Liver (tissue), 9 donors: ENCODE measurements around the gene GAGE1. TPM values are rescaled to one million over a fixed set of nuclear protein-coding genes. Genes with fewer than 3 reads are reported as not detected.
"Not testable (repeated sequence)": the region's sequence is repeated elsewhere in the genome, so short reads cannot be mapped to it uniquely, and the experiment has no call there.

ENCODE experiments used
- DNase-seq: peaks from one replicate; pipeline ENCODE4 v3.0.0-alpha.2; 2017; ENCODE audit warnings: low spot score
- H3K27ac ChIP-seq, 2 donors: one replicate each; pipeline ENCODE4 v1.7.0; 2013; ENCODE audit warnings: inconsistent platforms in 2 of 2, low read length in 2 of 2, control low read depth in 1 of 2, low read depth in 1 of 2, mild to moderate bottlenecking in 1 of 2
- H3K27me3 ChIP-seq, 4 donors: one replicate each; pipeline versions ENCODE4 v1.6.1 to v1.7.0; 2013; ENCODE audit warnings: low read length in 3 of 4, inconsistent platforms in 1 of 4, mild to moderate bottlenecking in 1 of 4, moderate library complexity in 1 of 4; ENCODE audit not compliant: control insufficient read depth in 4 of 4, insufficient read depth in 4 of 4
- H3K36me3 ChIP-seq, 4 donors: one replicate each; pipeline versions ENCODE4 v1.6.1 to v1.7.0; 2013; ENCODE audit warnings: low read length in 3 of 4, mild to moderate bottlenecking in 3 of 4, low read depth in 1 of 4, moderate library complexity in 1 of 4; ENCODE audit not compliant: control insufficient read depth in 4 of 4, insufficient read depth in 3 of 4
- H3K4me1 ChIP-seq, 4 donors: one replicate each; pipeline versions ENCODE4 v1.6.1 to v1.7.0; 2013; ENCODE audit warnings: low read length in 3 of 4, mild to moderate bottlenecking in 3 of 4, moderate library complexity in 1 of 4; ENCODE audit not compliant: control insufficient read depth in 4 of 4, insufficient read depth in 4 of 4
- H3K4me3 ChIP-seq, 3 donors: one replicate each; pipeline versions ENCODE4 v1.6.1 to v1.7.0; 2013; ENCODE audit warnings: low read length in 3 of 3, control low read depth in 1 of 3, low read depth in 1 of 3, mild to moderate bottlenecking in 1 of 3
- H3K9ac ChIP-seq, 2 donors: one replicate each; pipeline ENCODE4 v1.7.0; 2013; ENCODE audit warnings: low read length in 2 of 2, mild to moderate bottlenecking in 2 of 2, moderate library complexity in 2 of 2, control low read depth in 1 of 2, low read depth in 1 of 2
- H3K9me3 ChIP-seq, 4 donors: one replicate each; pipeline versions ENCODE4 v1.6.1 to v1.7.0; 2013; ENCODE audit warnings: low read length in 3 of 4; ENCODE audit not compliant: control insufficient read depth in 4 of 4
- EGR1 ChIP-seq, 2 donors: IDR thresholded peaks; 2 replicates each; pipeline ENCODE4 v1.6.1; 2016 to 2018; ENCODE audit warnings: antibody characterized with exemption in 2 of 2, low read depth in 2 of 2
- FOXA1 ChIP-seq: IDR thresholded peaks from 2 replicates; pipeline ENCODE4 v1.6.1; 2016; ENCODE audit warnings: antibody characterized with exemption
- FOXA2 ChIP-seq: IDR thresholded peaks from 2 replicates; pipeline ENCODE4 v1.6.1; 2016; ENCODE audit warnings: antibody characterized with exemption
- GABPA ChIP-seq, 2 donors: IDR thresholded peaks in 1 of 2; conservative IDR thresholded peaks in 1 of 2; 2 replicates each; pipeline ENCODE4 v1.6.1; 2016; ENCODE audit warnings: antibody characterized with exemption in 2 of 2, mild to moderate bottlenecking in 1 of 2, moderate library complexity in 1 of 2
- HNF4A ChIP-seq, 2 donors: conservative IDR thresholded peaks; 2 replicates each; pipeline ENCODE4 v1.6.1; 2016; ENCODE audit warnings: antibody characterized with exemption in 2 of 2, mild to moderate bottlenecking in 2 of 2
- HNF4G ChIP-seq: IDR thresholded peaks from 2 replicates; pipeline ENCODE4 v1.6.1; 2016; ENCODE audit warnings: antibody characterized with exemption
- JUND ChIP-seq, 2 donors: IDR thresholded peaks; 2 replicates each; pipeline ENCODE4 v1.6.1; 2016; ENCODE audit warnings: antibody characterized with exemption in 2 of 2
- NR2F2 ChIP-seq: IDR thresholded peaks from 2 replicates; pipeline ENCODE4 v1.6.1; 2016; ENCODE audit warnings: antibody characterized with exemption
- RAD21 ChIP-seq, 2 donors: IDR thresholded peaks; 2 replicates each; pipeline ENCODE4 v1.6.1; 2016; ENCODE audit warnings: antibody characterized with exemption in 2 of 2, mild to moderate bottlenecking in 2 of 2
- RXRA ChIP-seq, 2 donors: IDR thresholded peaks; 2 replicates each; pipeline ENCODE4 v1.6.1; 2017 to 2018; ENCODE audit warnings: antibody characterized with exemption in 2 of 2, mild to moderate bottlenecking in 1 of 2
- SP1 ChIP-seq: IDR thresholded peaks from 2 replicates; pipeline ENCODE4 v1.6.1; 2018; ENCODE audit warnings: antibody characterized with exemption, mild to moderate bottlenecking
- TAF1 ChIP-seq: conservative IDR thresholded peaks from 2 replicates; pipeline ENCODE4 v1.6.1; 2016; ENCODE audit warnings: antibody characterized with exemption, mild to moderate bottlenecking
- YY1 ChIP-seq: IDR thresholded peaks from 2 replicates; pipeline ENCODE4 v1.6.1; 2016; ENCODE audit warnings: antibody characterized with exemption, mild to moderate bottlenecking
- WGBS: extraction: QIAGEN DNeasy Blood & Tissue Kit; methylation state at CpG from one replicate; pipeline ENCODE4 v1.1.7; 2013; 5-methylcytosine and 5-hydroxymethylcytosine counted together
- polyA plus RNA-seq, 2 donors: library from polyadenylated mRNA; stranded (reverse) in 1 of 2; unstranded in 1 of 2; fragments of 200-250 nt in 1 of 2; fragments of >200 nt in 1 of 2; fragmentation: Nextera tagmentation in 1 of 2; extraction: Ambion mirVana in 1 of 2; gene quantifications; one replicate each; pipeline versions ENCODE4 v1.2.1 to v1.2.3, GENCODE V29; 2013 to 2015
- total RNA-seq, 2 donors: library from RNA; depleted of rRNA; stranded (reverse); fragments of >200 nt; gene quantifications; one replicate each; pipeline ENCODE4 v1.2.3, GENCODE V29; 2014
- TF ChIP-seq, protein P1 (sequence below): IDR thresholded peaks from 2 replicates; pipeline ENCODE4 v1.6.1; 2016; ENCODE audit warnings: antibody characterized with exemption
- TF ChIP-seq, protein P2 (sequence below): IDR thresholded peaks from 2 replicates; pipeline ENCODE4 v1.6.1; 2016; ENCODE audit warnings: antibody characterized with exemption
- TF ChIP-seq, protein P3 (sequence below): fragments of 150-350 bp; IDR thresholded peaks from 2 replicates; pipeline ENCODE4 v1.5.1; 2017; ENCODE audit warnings: improper control_type of control experiment, low read depth, low read length; ENCODE audit not compliant: missing input control
- TF ChIP-seq, protein P4 (sequence below): IDR thresholded peaks from 2 replicates; pipeline ENCODE4 v1.6.1; 2016; ENCODE audit warnings: antibody characterized with exemption
- TF ChIP-seq, protein P5 (sequence below): IDR thresholded peaks from 2 replicates; pipeline ENCODE4 v1.6.1; 2016; ENCODE audit warnings: antibody characterized with exemption, mild to moderate bottlenecking
- donor health status: healthy.
- donor health status: healthy.
- donor health status: healthy.
- donor health status: healthy.
- donor health status: healthy.

Gene GAGE1
- total and polyA plus RNA-seq, 4 donors, result not detected

DNA sequence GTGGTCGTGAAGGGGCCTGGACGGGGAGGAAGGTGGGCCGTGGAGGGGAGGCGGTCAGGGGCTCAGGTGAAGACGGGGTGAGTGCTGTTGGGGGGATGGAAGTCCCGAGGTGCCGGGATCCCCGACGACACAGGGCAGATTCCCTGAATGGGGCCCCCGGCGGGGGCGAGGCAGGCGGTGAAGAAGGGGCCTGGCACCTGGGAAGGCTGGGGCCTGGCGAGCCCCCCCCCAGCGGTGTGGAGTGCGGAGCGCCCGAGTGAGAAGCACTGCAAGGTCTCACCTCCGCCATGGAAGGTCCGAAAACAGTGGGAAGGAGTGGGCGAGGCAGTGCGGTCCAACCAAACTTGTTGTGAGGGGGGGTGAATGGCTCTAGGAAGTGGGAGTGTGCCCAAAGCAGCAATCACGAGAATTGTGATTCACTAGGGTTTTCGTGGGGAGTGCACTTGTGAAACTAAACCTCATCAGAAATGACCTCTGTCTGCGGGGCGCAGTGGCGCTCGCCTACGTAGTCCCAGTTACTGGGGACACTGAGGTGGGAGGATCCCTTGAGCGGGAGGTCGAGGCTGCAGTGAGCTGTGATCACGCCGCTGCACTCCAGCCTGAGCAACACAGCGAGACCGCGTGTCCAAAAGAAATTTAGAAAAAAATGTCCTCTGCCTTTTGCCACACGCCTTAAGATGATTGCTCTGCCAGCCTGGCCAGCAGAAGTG lies 8.9 kb upstream of the GAGE1 start:
- not testable (repeated sequence) for DNase-seq
- WGBS, result 91% methylated on average over 25 of the region's 37 CpGs

DNA sequence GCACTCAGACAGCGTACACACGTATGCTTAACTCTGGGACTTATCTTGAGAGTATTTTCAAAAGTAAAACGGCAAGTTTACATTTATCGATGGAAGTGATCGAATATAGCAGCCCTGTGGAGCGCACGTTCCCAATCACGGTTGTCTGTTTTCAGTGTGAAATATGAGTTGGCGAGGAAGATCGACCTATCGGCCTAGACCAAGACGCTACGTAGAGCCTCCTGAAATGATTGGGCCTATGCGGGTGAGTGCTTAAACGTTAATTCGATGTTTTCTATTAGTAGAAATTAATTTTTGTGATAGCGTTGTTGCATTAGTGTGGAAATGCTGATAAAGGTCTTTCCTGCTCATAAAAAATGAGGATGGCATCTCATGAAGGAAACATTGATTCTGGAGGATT lies 8.3 kb upstream of the GAGE1 start:
- not testable (repeated sequence) for H3K36me3 ChIP-seq, DNase-seq, H3K27ac ChIP-seq, H3K4me3 ChIP-seq, H3K4me1 ChIP-seq, H3K9me3 ChIP-seq, H3K9ac ChIP-seq, H3K27me3 ChIP-seq
- 92% methylated on average over 10 of the region's 17 CpGs for WGBS

More for the DNA sequence above, 8.9 kb upstream of the GAGE1 start:
- H3K36me3 ChIP-seq, H3K27ac ChIP-seq, H3K4me1 ChIP-seq, H3K9me3 ChIP-seq, H3K9ac ChIP-seq, H3K4me3 ChIP-seq, H3K27me3 ChIP-seq: not testable (repeated sequence)

DNA sequence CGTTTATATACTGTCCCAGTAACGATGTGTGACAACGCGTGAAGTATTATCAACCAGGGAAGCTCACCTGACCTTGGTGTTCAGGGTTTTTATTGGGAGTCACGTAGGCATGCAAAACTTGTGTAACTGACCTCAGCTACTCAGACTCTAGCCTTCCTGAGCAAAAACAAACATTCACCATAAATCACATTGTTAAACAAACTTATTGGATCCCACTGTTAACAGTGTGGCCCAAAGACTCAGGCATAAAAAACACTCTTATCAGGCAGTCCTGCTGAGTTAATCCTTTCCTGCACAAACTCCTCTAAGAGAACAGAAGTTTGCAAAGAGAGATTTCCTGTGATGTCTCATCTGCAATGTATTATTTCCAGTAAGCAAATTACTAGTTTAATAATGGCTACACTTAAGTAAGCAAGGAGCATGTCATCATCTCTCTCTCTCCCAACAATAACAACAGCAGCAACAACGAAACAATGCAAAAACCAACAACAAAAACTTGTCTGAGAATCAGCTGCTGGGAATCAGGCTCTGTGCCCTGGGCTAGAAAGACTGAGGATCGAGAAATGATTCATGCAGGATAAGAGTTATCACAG lies 12.0 kb downstream of the GAGE1 start:
- no peak for DNase-seq
- Histone ChIP-seq H3K9me3 (peaks cover 0 to 3% (median 0%) of the 10 kb centered on the region in 4 donors), H3K27ac (no peak overlapping the region), H3K4me3 (no peak overlapping the region), H3K27me3 (peaks cover 0 to 3% (median 0%) of the 10 kb centered on the region in 4 donors), H3K36me3 (no peaks in the 10 kb centered on the region), H3K4me1 (no peaks in the 10 kb centered on the region), H3K9ac (no peak overlapping the region)
- TF ChIP-seq YY1, result no peak
- TF ChIP-seq HNF4A (conservative IDR thresholded peaks at IDR 0.05), result no peak
- no peak for TF ChIP-seq NR2F2
- no peak for TF ChIP-seq FOXA1
- TF ChIP-seq SP1, result no peak
- TF ChIP-seq, protein P1, sequence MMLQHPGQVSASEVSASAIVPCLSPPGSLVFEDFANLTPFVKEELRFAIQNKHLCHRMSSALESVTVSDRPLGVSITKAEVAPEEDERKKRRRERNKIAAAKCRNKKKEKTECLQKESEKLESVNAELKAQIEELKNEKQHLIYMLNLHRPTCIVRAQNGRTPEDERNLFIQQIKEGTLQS, result no peak
- no peak for TF ChIP-seq HNF4G
- TF ChIP-seq, protein P2, sequence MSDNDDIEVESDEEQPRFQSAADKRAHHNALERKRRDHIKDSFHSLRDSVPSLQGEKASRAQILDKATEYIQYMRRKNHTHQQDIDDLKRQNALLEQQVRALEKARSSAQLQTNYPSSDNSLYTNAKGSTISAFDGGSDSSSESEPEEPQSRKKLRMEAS, result no peak
- no peak for TF ChIP-seq FOXA2
- TF ChIP-seq, protein P3, sequence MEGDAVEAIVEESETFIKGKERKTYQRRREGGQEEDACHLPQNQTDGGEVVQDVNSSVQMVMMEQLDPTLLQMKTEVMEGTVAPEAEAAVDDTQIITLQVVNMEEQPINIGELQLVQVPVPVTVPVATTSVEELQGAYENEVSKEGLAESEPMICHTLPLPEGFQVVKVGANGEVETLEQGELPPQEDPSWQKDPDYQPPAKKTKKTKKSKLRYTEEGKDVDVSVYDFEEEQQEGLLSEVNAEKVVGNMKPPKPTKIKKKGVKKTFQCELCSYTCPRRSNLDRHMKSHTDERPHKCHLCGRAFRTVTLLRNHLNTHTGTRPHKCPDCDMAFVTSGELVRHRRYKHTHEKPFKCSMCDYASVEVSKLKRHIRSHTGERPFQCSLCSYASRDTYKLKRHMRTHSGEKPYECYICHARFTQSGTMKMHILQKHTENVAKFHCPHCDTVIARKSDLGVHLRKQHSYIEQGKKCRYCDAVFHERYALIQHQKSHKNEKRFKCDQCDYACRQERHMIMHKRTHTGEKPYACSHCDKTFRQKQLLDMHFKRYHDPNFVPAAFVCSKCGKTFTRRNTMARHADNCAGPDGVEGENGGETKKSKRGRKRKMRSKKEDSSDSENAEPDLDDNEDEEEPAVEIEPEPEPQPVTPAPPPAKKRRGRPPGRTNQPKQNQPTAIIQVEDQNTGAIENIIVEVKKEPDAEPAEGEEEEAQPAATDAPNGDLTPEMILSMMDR, result no peak
- TF ChIP-seq, protein P4, sequence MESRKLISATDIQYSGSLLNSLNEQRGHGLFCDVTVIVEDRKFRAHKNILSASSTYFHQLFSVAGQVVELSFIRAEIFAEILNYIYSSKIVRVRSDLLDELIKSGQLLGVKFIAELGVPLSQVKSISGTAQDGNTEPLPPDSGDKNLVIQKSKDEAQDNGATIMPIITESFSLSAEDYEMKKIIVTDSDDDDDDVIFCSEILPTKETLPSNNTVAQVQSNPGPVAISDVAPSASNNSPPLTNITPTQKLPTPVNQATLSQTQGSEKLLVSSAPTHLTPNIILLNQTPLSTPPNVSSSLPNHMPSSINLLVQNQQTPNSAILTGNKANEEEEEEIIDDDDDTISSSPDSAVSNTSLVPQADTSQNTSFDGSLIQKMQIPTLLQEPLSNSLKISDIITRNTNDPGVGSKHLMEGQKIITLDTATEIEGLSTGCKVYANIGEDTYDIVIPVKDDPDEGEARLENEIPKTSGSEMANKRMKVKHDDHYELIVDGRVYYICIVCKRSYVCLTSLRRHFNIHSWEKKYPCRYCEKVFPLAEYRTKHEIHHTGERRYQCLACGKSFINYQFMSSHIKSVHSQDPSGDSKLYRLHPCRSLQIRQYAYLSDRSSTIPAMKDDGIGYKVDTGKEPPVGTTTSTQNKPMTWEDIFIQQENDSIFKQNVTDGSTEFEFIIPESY, result no peak
- no peak for TF ChIP-seq RAD21 (IDR thresholded peaks at IDR 0.05)
- no peak for TF ChIP-seq GABPA (IDR thresholded peaks at IDR 0.05 in 1 of 2, conservative IDR thresholded peaks at IDR 0.05 in 1 of 2)
- TF ChIP-seq RXRA (IDR thresholded peaks at IDR 0.05), result no peak
- TF ChIP-seq TAF1, result no peak
- TF ChIP-seq, protein P5, sequence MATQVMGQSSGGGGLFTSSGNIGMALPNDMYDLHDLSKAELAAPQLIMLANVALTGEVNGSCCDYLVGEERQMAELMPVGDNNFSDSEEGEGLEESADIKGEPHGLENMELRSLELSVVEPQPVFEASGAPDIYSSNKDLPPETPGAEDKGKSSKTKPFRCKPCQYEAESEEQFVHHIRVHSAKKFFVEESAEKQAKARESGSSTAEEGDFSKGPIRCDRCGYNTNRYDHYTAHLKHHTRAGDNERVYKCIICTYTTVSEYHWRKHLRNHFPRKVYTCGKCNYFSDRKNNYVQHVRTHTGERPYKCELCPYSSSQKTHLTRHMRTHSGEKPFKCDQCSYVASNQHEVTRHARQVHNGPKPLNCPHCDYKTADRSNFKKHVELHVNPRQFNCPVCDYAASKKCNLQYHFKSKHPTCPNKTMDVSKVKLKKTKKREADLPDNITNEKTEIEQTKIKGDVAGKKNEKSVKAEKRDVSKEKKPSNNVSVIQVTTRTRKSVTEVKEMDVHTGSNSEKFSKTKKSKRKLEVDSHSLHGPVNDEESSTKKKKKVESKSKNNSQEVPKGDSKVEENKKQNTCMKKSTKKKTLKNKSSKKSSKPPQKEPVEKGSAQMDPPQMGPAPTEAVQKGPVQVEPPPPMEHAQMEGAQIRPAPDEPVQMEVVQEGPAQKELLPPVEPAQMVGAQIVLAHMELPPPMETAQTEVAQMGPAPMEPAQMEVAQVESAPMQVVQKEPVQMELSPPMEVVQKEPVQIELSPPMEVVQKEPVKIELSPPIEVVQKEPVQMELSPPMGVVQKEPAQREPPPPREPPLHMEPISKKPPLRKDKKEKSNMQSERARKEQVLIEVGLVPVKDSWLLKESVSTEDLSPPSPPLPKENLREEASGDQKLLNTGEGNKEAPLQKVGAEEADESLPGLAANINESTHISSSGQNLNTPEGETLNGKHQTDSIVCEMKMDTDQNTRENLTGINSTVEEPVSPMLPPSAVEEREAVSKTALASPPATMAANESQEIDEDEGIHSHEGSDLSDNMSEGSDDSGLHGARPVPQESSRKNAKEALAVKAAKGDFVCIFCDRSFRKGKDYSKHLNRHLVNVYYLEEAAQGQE, result no peak
- no peak for TF ChIP-seq EGR1 (IDR thresholded peaks at IDR 0.05; ENCODE audit: low read depth in 2 of 2)
- no peak for TF ChIP-seq JUND (IDR thresholded peaks at IDR 0.05)
- WGBS, result 43% methylated on average over 7 of the region's 7 CpGs
